Stimulated activated CD4-positive, alpha-beta T cell treated with anti-CD3 and anti-CD28 coated beads, Interleukin-4, amount 100 ng/mL, for 24 hours (primary cell): Measurements from ENCODE around the gene CACNA1G.
A peak's percentile ranks its signal among the peaks of the same experiment; 100 is the strongest.

ENCODE experiments used
- DNase-seq: peaks from one replicate; pipeline ENCODE4 v3.0.0-alpha.2; 2020

CACNA1G gene

DNA sequence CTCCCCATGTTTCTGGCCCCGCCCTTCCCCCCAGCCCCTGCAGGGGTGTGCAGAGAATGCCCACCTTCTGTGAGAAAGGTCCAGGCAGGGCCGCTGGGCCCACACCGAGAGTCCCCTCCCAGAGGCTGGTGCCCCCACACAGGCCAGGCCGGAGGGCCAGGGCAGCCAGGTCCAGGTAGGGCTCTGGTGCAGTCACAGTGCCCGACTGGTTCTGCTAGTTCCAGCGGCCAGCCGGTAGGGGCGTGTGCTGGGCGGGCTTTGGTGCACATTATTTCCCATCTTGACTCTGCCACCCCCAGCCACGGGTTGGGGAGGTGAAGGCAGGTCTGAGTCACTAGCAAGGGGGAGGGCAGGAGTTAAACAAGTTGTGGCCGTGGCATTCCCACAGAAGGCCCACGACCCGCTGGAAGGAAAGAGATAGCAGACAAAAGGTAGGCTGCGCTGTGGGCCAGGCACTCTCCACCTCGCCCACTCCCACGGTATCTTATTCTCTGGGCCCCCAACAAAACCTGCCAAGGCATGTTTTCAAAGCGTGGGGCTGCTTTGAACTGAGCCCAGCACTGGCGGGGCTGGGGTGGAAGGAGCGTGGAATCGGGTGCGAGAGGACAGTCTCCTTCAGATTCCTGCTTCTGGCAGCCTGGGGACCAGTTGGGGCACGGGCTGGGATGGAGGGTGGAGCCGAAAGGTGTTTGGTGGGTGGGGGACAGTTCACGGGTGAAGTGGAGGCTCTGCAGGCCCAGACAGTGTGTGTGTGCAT is 26.1 kb upstream of the CACNA1G start:
- DNase-seq: peak; percentile 27

DNA sequence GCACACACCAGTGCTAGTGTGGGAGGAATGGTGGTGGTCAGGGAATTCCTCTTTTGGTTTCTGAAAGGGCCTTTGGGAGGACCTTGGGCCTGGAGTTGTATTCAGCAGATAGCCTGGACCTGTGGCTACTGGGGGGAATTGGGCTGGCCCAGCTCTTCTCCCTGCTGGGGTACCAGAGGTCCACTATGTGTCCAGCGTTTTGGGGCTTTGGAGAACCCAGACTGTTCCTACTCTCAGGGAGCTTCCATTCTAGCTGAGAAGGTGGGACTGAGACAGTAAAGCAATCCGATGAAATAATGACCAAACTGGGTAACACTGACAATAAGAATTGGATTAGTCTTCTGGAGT is 25.6 kb upstream of the CACNA1G start:
- no peak for DNase-seq

DNA sequence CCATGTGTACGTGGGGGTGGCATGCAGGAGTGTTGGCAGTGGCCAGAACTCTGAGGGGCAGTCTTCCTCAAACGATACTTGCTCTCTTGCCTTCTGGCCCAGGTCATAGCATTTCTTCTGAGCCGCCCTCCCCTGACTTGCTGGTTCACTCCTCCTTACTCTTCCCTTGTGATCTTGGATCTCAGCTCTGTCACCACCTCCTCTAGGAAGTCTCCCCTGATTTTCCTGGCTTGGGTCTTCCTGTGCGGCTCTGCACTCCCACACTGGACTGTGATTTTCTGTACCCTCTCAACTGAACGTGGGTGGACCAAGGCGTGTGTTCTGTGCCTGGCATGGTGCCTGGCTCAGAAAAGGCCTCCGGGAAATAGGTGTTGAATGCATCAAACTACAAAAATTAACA is 25.1 kb upstream of the CACNA1G start:
- DNase-seq: no peak

GRCh38 chr17:50536683-50537646 is 23.6 kb upstream of the CACNA1G start:
- DNase-seq: no peak

GRCh38 chr17:50537721-50538548 is 22.6 kb upstream of the CACNA1G start:
- DNase-seq: no peak

- no peak for DNase-seq
These were observed 21.7 kb upstream of the CACNA1G start for GRCh38 chr17:50538549-50539410.

- DNase-seq: no peak
These were observed 20.6 kb upstream of the CACNA1G start for GRCh38 chr17:50539762-50540559.

- no peak for DNase-seq
These were observed 19.7 kb upstream of the CACNA1G start for GRCh38 chr17:50540560-50541401.

DNA sequence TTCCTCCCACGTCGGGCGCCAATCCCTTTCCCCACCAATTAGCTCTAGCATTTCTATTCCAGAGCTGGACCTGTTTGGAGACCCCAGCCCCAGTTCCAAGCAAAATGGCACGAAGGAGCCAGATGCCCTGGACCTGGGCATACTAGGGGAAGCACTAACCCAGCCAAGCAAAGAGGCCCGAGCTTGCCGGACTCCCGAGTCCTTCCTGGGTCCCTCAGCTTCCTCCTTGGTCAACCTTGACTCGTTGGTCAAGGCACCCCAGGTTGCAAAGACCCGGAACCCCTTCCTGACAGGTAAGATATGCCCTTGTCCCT is 19.2 kb upstream of the CACNA1G start:
- no peak for DNase-seq

- DNase-seq: peak; percentile 84
These were observed 18.5 kb upstream of the CACNA1G start for GRCh38 chr17:50541716-50542688.

DNA sequence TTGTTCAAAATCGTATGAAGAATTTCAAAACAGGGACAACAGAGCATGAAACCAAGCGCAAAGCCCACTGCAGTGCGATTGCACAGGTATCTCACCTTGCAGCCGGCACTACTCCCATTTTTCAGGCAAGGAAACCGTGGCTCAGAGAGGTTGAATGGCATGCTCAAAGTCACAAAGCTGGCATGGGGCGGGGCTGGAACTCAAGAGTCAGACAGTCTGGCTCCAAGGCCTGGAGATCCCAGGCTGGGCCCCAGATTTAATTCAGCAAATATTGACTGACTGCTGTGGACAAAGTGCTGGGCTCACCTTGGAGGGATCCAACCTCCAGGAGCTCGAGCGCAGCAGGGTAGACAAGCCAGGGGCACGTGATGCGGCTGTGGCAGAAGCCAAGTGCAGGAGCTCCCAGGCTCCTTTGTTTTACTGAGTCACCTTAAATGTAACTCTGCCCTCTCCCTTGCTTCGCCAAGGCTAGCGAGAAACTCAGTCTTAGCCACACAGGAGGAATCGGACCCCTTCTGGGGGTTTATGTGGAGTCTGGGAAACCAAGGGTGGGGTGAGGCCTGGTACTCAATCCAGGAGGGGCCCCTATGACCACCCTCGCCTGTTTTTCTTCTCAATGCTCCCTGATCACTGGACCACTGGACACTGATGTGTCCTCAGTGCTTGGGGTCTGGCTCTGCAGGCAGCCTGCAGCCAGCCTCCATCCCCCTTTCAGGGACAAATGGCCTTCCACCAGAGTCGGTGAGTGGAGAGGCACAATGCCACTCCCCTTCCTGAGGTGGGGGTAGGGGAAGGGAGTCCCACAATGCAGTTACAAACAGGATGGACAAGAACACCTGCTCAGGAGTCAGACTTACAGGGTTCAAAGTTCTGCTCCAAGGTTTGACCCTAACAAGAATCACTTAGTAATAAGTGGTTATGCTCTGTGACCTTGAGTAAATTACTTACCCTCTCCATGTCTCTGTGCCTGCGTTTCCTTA is 17.4 kb upstream of the CACNA1G start:
- no peak for DNase-seq

GRCh38 chr17:50544516-50544915 is 16.0 kb upstream of the CACNA1G start:
- no peak for DNase-seq

GRCh38 chr17:50545311-50545710 is 15.2 kb upstream of the CACNA1G start:
- no peak for DNase-seq

DNA sequence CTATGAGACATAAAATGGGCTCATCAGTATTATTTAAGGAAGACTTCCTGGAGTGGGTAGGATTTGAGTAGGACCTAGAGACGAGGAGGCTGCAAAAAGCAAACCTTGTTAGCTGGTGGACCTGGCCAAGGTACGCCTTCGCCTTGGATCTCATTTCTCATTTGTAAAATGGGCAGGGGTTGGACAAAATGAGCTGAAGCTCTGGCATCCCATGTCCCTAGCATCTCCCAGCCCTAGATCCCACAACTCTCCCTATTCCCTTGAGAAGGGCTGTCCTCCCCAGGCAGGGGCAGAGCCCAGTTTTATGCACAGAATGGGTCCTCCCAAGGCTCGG is 13.8 kb upstream of the CACNA1G start:
- no peak for DNase-seq

DNA sequence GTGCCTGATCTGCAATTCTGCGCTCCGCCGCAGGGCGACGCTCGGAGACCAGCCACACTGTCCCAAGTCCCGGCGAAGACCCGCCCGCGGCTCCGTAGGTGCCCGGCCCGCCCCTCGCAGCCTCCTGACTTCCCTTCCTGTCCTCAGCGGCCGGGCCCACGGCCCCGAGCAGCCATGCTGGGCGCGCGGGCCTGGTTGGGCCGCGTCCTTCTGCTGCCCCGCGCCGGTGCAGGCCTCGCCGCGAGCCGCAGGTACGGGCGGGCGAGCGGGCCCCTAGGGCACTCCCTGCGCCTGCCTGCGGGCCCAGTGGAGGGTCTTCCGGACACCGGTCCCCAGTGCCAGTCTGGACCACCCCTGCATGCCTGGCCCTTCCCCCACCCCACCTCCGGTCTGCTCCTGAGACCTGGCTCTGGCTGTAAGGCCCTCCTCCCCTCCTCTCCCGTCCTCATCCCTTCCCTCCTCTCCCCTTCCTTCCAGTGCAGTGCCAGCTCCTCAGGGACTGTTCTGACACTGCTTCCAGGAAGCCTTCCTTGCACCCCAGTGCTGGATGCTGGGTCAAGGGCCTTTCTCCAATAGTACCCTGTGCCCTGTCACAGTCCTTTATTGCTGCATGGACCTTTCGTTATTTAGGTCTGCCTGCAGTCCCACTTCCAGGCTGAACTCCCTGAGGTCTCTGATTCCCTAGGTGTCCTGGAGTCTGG is 13.3 kb upstream of the CACNA1G start, which contains the start of gene SPATA20:
Gene SPATA20 (plus strand): TSS at position 140 of the 701 bp plus-strand sequence. CDS start 35 bp downstream, at position 175.
- peak; percentile 88 for DNase-seq

DNA sequence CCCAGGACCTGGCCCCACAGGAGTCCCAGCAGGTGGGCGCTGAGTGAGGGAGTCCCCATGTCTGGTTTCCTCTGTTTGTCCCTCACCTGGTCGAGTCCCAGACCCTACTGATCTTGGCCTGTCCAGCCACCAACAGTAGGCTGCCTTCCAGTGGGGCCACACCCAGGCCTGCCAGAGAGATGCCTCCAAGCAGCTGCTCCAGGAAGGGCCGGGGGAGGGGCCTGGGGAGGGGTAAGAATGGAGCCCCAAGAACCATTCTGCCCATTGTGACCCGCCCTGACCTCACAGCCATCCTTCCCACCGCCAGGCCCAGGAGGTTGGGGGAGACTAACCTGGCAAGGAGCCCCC is 12.8 kb upstream of the CACNA1G start:
- no peak for DNase-seq

- no peak for DNase-seq
These were observed 11.7 kb upstream of the CACNA1G start for GRCh38 chr17:50548831-50549230.
